ENCODE data around the gene OTOA. TPM values are rescaled to one million over a fixed set of nuclear protein-coding genes. Genes with fewer than 3 reads are reported as not detected.
A peak's percentile ranks its signal among the peaks of the same experiment; 100 is the strongest.

Gene OTOA
- total RNA-seq, 1 donor from 2014 or later: 0.07 TPM

GRCh38 chr16:21654466-21654865 lies 9.3 kb upstream of the OTOA start:
- Mint-ChIP-seq H3K27me3 (no peaks in the 10 kb centered on the region), H3K4me3 (ENCODE audit: low read depth) (no peak overlapping the region), H3K9me3 (ENCODE audit: low read depth) (no peaks in the 10 kb centered on the region), H3K27ac (no peak overlapping the region), H3K4me1 (ENCODE audit: low read depth) (no peaks in the 10 kb centered on the region), H3K36me3 (ENCODE audit: insufficient read depth) (peaks cover 7% of the 10 kb centered on the region)
- TF ChIP-seq CTCF (IDR thresholded peaks at IDR 0.05; ENCODE audit: unreplicated experiment): no peak
- no peak for DNase-seq (ENCODE audit: low spot score, unreplicated experiment)

DNA sequence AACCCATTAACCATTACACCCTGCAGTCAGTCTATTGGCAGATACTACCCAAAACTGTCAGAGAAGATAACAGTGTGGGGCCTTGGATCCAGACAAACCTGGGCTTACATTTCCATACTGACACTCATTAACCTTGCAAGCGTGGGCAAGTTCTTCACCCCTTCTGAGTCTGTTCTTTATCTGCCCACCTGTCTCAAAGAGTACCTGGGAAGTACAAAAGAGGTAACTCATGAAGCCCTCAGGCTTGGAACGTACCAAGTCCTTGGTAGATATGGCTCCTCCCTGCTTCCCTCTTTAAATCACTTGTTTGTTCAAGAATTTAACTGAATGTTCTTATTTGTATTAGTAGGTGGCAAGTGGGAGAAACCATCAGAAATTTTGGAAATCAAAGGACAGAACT lies 8.9 kb upstream of the OTOA start:
- peak overlapping the region; percentile 62 for H3K27ac Mint-ChIP-seq
- H3K4me1 Mint-ChIP-seq (ENCODE audit: low read depth): no peaks in the 10 kb centered on the region
- peaks cover 7% of the 10 kb centered on the region for H3K36me3 Mint-ChIP-seq (ENCODE audit: insufficient read depth)
- no peaks in the 10 kb centered on the region for H3K9me3 Mint-ChIP-seq (ENCODE audit: low read depth)
- H3K27me3 Mint-ChIP-seq: no peaks in the 10 kb centered on the region
- TF ChIP-seq CTCF (IDR thresholded peaks at IDR 0.05; ENCODE audit: unreplicated experiment): no peak
- no peak overlapping the region for H3K4me3 Mint-ChIP-seq (ENCODE audit: low read depth)
- no peak for DNase-seq (ENCODE audit: low spot score, unreplicated experiment)

- no peaks in the 10 kb centered on the region for H3K4me1 Mint-ChIP-seq (ENCODE audit: low read depth)
- peak; percentile 84 for TF ChIP-seq CTCF (IDR thresholded peaks at IDR 0.05; ENCODE audit: unreplicated experiment)
- no peaks in the 10 kb centered on the region for H3K9me3 Mint-ChIP-seq (ENCODE audit: low read depth)
- H3K36me3 Mint-ChIP-seq (ENCODE audit: insufficient read depth): peaks cover 7% of the 10 kb centered on the region
- H3K27me3 Mint-ChIP-seq: no peaks in the 10 kb centered on the region
- no peak for DNase-seq (ENCODE audit: low spot score, unreplicated experiment)
- H3K4me3 Mint-ChIP-seq (ENCODE audit: low read depth): no peak overlapping the region
- no peak overlapping the region for H3K27ac Mint-ChIP-seq
These were observed 6.7 kb upstream of the OTOA start for GRCh38 chr16:21656795-21657768.

DNA sequence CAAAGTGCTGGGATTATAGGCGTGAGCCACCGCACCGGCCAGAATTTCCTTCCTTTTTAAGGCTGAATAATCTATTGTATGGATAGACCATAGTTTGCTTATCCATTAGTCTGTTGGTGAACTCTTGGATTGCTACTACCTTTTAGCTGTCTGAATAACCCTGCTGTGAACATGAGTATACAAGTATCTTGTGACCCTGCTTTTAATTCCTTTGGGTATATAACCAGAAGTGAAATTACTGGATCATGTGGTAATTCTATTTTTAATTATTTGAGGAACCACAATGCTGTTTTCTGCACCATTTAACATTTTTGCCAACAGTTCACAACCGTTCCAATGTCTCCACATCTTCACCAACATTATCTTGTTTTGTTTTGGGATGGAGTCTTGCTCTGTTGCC lies 4.6 kb upstream of the OTOA start:
- Mint-ChIP-seq H3K36me3 (ENCODE audit: insufficient read depth) (peaks cover 4% of the 10 kb centered on the region), H3K4me1 (ENCODE audit: low read depth) (peaks cover 1% of the 10 kb centered on the region), H3K4me3 (ENCODE audit: low read depth) (no peak overlapping the region), H3K27ac (no peak overlapping the region), H3K27me3 (peaks cover 8% of the 10 kb centered on the region), H3K9me3 (ENCODE audit: low read depth) (no peaks in the 10 kb centered on the region)
- DNase-seq (ENCODE audit: low spot score, unreplicated experiment): no peak
- no peak for TF ChIP-seq CTCF (IDR thresholded peaks at IDR 0.05; ENCODE audit: unreplicated experiment)

- Mint-ChIP-seq H3K4me1 (ENCODE audit: low read depth) (peaks cover 7% of the 10 kb centered on the region), H3K27me3 (peaks cover 8% of the 10 kb centered on the region), H3K4me3 (ENCODE audit: low read depth) (no peak overlapping the region), H3K36me3 (ENCODE audit: insufficient read depth) (no peaks in the 10 kb centered on the region), H3K9me3 (ENCODE audit: low read depth) (no peaks in the 10 kb centered on the region), H3K27ac (no peak overlapping the region)
- DNase-seq (ENCODE audit: low spot score, unreplicated experiment): no peak
- no peak for TF ChIP-seq CTCF (IDR thresholded peaks at IDR 0.05; ENCODE audit: unreplicated experiment)
These were observed 1.2 kb downstream of the OTOA start for GRCh38 chr16:21664801-21665492.

Measured in progenitor cell of endocrine pancreas (in vitro differentiated cells).